ENCODE data around the gene PCBP3.
"Not testable (repeated sequence)": the region's sequence is repeated elsewhere in the genome, so short reads cannot be mapped to it uniquely, and the experiment has no call there.

PCBP3 gene

GRCh38 chr21:45894906-45895777 is 251.6 kb downstream of the PCBP3 start:
- DNase-seq (ENCODE audit: low read depth) = no peak

GRCh38 chr21:45895778-45896370 is 252.3 kb downstream of the PCBP3 start:
- DNase-seq (ENCODE audit: low read depth) = no peak

- not testable (repeated sequence) for DNase-seq (ENCODE audit: low read depth)
These were observed 252.9 kb downstream of the PCBP3 start for GRCh38 chr21:45896431-45896830.

GRCh38 chr21:45897191-45898027 is 253.9 kb downstream of the PCBP3 start:
- no peak for DNase-seq (ENCODE audit: low read depth)

GRCh38 chr21:45898028-45898350 is 254.5 kb downstream of the PCBP3 start:
- DNase-seq (ENCODE audit: low read depth) = no peak

GRCh38 chr21:45898781-45899180 is 255.3 kb downstream of the PCBP3 start:
- DNase-seq (ENCODE audit: low read depth) = no peak

- DNase-seq (ENCODE audit: low read depth) = no peak
These were observed 255.9 kb downstream of the PCBP3 start for GRCh38 chr21:45899317-45900033.

- no peak for DNase-seq (ENCODE audit: low read depth)
These were observed 256.7 kb downstream of the PCBP3 start for GRCh38 chr21:45900034-45900868.

- DNase-seq (ENCODE audit: low read depth) = no peak
These were observed 257.7 kb downstream of the PCBP3 start for GRCh38 chr21:45901061-45901690.

GRCh38 chr21:45902292-45902995 is 258.9 kb downstream of the PCBP3 start:
- DNase-seq (ENCODE audit: low read depth) = no peak

- DNase-seq (ENCODE audit: low read depth) = no peak
These were observed 261.7 kb downstream of the PCBP3 start for GRCh38 chr21:45905196-45905595.

- no peak for DNase-seq (ENCODE audit: low read depth)
These were observed 262.8 kb downstream of the PCBP3 start for GRCh38 chr21:45906196-45906805.

GRCh38 chr21:45906859-45907258 is 263.3 kb downstream of the PCBP3 start:
- DNase-seq (ENCODE audit: low read depth) = no peak

- no peak for DNase-seq (ENCODE audit: low read depth)
These were observed 265.2 kb downstream of the PCBP3 start for GRCh38 chr21:45908536-45909237.

- DNase-seq (ENCODE audit: low read depth) = no peak
These were observed 265.9 kb downstream of the PCBP3 start for GRCh38 chr21:45909238-45909988.

- DNase-seq (ENCODE audit: low read depth) = no peak
These were observed 266.6 kb downstream of the PCBP3 start for GRCh38 chr21:45910155-45910547.

GRCh38 chr21:45910548-45911221 is 267.2 kb downstream of the PCBP3 start:
- DNase-seq (ENCODE audit: low read depth) = no peak

All from stimulated activated CD8-positive, alpha-beta memory T cell treated with anti-CD3 and anti-CD28 coated beads, Interleukin-15, amount 100 ng/mL, for 24 hours (primary cell).